ENCODE data around the gene FAM98A. TPM values are rescaled to one million over a fixed set of nuclear protein-coding genes. Genes with fewer than 3 reads are reported as not detected.

FAM98A gene
- total and polyA plus RNA-seq, 2 of the 4 experiments (the other 2 are of a cell fraction): 113 to 131 TPM

DNA sequence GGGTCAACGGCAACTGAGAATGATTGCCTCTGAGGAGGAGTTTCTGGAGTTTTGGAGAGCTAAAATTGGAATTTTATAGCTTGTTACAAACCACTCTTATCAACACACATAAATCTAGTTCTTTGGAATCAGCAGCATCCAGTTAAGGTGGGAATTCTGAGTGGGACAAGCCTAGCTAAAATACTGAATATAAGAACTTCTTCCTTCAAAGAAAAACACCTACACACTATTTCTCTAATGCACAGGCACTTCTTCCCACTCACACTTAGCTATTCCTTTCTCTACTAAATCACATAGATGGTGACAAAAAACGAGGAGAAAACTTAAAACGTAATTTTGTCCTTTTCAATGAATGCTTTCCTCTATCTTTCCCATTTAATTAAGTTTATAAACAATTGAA, 43.4 kb downstream of the FAM98A start:
- intact Hi-C loops (cut with micrococcal nuclease): no loop called here
- Histone ChIP-seq H2BK120ac (ENCODE audit: low read depth, low read length) (no peak overlapping the region), H2BK15ac (ENCODE audit: low read depth, low read length) (no peak overlapping the region), H4K91ac (ENCODE audit: insufficient read depth, low read depth, low read length) (no peak overlapping the region), H2BK5ac (ENCODE audit: low read depth, low read length, poor library complexity, severe bottlenecking) (no peak overlapping the region), H3K79me1 (ENCODE audit: low read depth in 1 of 2, low read length in 2 of 2) (no peaks in the 10 kb centered on the region), H2AFZ (replicated peaks; ENCODE audit: low read length, poor library complexity) (no peak overlapping the region), H3K9me3 (ENCODE audit: control insufficient read depth, insufficient read depth, low read length) (no peaks in the 10 kb centered on the region), H4K20me1 (ENCODE audit: insufficient read depth, low read length) (no peaks in the 10 kb centered on the region), H4K8ac (ENCODE audit: low read depth in 2 of 2, low read length in 2 of 2) (no peak overlapping the region), H4K5ac (ENCODE audit: low read depth, low read length) (no peak overlapping the region), H3K27ac (ENCODE audit: insufficient read depth, low read length) (no peak overlapping the region), H3K4me3 (ENCODE audit: insufficient read depth, low read depth, low read length) (no peak overlapping the region), H3K18ac (ENCODE audit: low read depth, low read length) (no peak overlapping the region), H3K36me3 (ENCODE audit: control insufficient read depth, insufficient read depth, low read length) (no peaks in the 10 kb centered on the region), H2BK20ac (ENCODE audit: low read depth, low read length) (no peak overlapping the region), H3K56ac (ENCODE audit: extremely low read depth, insufficient read depth, low read length) (no peak overlapping the region), H3K14ac (replicated peaks; ENCODE audit: low read depth, low read length) (no peak overlapping the region), H2AK9ac (replicated peaks; ENCODE audit: low read depth, low read length, poor library complexity) (no peak overlapping the region), H3K4me2 (ENCODE audit: low read depth, low read length) (no peak overlapping the region), H3K9me1 (ENCODE audit: insufficient read depth, low read length) (no peaks in the 10 kb centered on the region), H2AK5ac (ENCODE audit: low read depth, low read length) (no peak overlapping the region), H3K9ac (ENCODE audit: low read depth, low read length) (no peak overlapping the region), H3K4ac (ENCODE audit: low read depth, low read length) (no peak overlapping the region), H3K4me1 (ENCODE audit: control insufficient read depth, insufficient read depth, low read length) (peaks cover 14% of the 10 kb centered on the region), H3K27me3 (ENCODE audit: control insufficient read depth, insufficient read depth, low read length) (no peaks in the 10 kb centered on the region), H3K23ac (ENCODE audit: low read depth, low read length) (no peak overlapping the region)
- dilution Hi-C loops (cut with HindIII; ENCODE audit: low sequenced_read_pairs, unreplicated experiment): no loop called here
- WGBS, 2 experiments (ENCODE audit: extremely low coverage in 2 of 2, insufficient read length in 1 of 2): no CpG with 5 or more reads among the region's 3 CpGs
- in situ Hi-C loops (cut with MboI; ENCODE audit: low sequenced_read_pairs): loop anchor here (25.0 kb wide), 1 partner anchor 768 kb away; no protein-coding TSS in a partner anchor
- ChIA-PET CTCF (no interaction called here), POLR2A (ENCODE audit: unreplicated experiment) (no interaction called here)
- ATAC-seq (ENCODE audit: low read depth) (no peak), DNase-seq (no peak)
- no TSS peak for BruUV-seq (replicated peaks)
- TF ChIP-seq MAFK (IDR thresholded peaks at IDR 0.05; ENCODE audit: low read depth, low read length) (no peak), NFE2L2 (IDR thresholded peaks at IDR 0.05; ENCODE audit: low read depth, low read length) (no peak), CEBPB (IDR thresholded peaks at IDR 0.05; ENCODE audit: low read depth, low read length) (no peak), BHLHE40 (IDR thresholded peaks at IDR 0.05; ENCODE audit: low read depth, low read length) (no peak), SMC3 (IDR thresholded peaks at IDR 0.05; ENCODE audit: low read depth, low read length) (no peak), CHD1 (IDR thresholded peaks at IDR 0.05; ENCODE audit: low read depth, low read length) (no peak), RCOR1 (IDR thresholded peaks at IDR 0.05; ENCODE audit: insufficient replicate concordance, low read length) (no peak), MAZ (IDR thresholded peaks at IDR 0.05; ENCODE audit: borderline replicate concordance, low read depth, low read length) (no peak), MXI1 (IDR thresholded peaks at IDR 0.05; ENCODE audit: borderline replicate concordance, low read depth, low read length) (no peak), RFX5 (IDR thresholded peaks at IDR 0.05; ENCODE audit: low read depth, low read length) (no peak), FOS (IDR thresholded peaks at IDR 0.05; ENCODE audit: low read depth, low read length) (no peak)
- TF ChIP-seq, protein P1, sequence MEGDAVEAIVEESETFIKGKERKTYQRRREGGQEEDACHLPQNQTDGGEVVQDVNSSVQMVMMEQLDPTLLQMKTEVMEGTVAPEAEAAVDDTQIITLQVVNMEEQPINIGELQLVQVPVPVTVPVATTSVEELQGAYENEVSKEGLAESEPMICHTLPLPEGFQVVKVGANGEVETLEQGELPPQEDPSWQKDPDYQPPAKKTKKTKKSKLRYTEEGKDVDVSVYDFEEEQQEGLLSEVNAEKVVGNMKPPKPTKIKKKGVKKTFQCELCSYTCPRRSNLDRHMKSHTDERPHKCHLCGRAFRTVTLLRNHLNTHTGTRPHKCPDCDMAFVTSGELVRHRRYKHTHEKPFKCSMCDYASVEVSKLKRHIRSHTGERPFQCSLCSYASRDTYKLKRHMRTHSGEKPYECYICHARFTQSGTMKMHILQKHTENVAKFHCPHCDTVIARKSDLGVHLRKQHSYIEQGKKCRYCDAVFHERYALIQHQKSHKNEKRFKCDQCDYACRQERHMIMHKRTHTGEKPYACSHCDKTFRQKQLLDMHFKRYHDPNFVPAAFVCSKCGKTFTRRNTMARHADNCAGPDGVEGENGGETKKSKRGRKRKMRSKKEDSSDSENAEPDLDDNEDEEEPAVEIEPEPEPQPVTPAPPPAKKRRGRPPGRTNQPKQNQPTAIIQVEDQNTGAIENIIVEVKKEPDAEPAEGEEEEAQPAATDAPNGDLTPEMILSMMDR (conservative IDR thresholded peaks at IDR 0.05; ENCODE audit: low read depth, low read length): no peak
- TF ChIP-seq, protein P2, sequence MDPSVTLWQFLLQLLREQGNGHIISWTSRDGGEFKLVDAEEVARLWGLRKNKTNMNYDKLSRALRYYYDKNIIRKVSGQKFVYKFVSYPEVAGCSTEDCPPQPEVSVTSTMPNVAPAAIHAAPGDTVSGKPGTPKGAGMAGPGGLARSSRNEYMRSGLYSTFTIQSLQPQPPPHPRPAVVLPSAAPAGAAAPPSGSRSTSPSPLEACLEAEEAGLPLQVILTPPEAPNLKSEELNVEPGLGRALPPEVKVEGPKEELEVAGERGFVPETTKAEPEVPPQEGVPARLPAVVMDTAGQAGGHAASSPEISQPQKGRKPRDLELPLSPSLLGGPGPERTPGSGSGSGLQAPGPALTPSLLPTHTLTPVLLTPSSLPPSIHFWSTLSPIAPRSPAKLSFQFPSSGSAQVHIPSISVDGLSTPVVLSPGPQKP (IDR thresholded peaks at IDR 0.05; ENCODE audit: borderline replicate concordance, low read depth, low read length): no peak

Data from IMR-90 (cell line).